GM18505 (cell line): ENCODE results near the gene SVBP.

Experiments
- ATAC-seq: cut with Tn5 transposase; IDR thresholded peaks from one replicate; pipeline ENCODE4 v1.9.1; 2021; ENCODE audit not compliant: unreplicated experiment
- POLR2A ChIP-seq: IDR thresholded peaks from 4 replicates; pipeline ENCODE4 v1.6.1; 2011; ENCODE audit warnings: borderline replicate concordance; ENCODE audit not compliant: insufficient read depth, insufficient read length; ENCODE audit errors: extremely low read depth

Gene SVBP

DNA sequence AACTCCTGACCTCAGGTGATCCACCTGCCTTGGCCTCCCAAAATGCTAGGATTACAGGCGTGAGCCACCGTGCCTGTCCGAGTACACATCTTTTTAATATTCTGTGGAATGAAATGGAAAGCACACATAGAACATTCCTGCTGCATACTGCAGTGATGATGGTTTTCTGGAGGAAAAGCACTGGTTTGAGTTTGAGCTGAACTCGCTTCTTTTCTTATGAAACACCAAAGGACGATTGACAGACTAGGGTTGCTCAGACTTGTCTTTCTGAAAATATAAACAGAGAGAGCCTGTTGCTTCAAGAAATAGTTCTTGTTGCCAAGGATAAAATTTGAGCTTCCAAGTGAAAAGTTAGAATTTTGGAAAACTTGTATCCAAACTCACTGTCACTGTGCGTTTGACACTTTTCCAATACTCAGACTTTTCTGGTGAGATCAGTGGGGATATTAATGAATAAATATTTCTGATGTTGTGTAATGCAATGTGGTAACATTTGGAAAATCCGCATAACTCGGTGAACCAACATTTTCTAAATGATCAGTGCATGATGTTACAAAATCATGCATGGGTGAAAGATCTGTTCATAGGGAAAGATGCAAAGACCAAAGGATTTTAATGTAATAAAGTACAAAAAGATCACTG, 15.2 kb downstream of the SVBP start:
- no peak for TF ChIP-seq POLR2A
- no peak for ATAC-seq

DNA sequence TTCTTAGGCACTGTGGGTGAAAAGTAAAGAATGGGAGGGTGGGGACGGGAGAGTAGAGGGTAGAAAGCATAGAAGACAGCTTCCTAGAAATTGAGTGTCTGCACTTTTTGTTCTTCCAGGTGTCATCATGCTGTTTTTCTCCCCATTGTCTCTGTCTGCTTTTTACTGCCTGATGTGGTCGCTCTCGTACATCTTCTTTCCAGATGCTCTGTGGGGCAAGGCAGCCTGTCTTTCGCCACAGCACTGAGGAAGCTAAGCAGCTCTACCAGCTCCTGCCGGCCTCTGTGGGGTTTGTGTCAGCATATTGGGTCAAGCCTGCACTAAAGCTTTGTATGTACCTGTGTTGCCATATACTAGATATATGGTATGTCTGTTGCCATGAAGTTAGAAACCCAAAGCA, 19.2 kb downstream of the SVBP start:
- no peak for ATAC-seq
- TF ChIP-seq POLR2A: no peak

DNA sequence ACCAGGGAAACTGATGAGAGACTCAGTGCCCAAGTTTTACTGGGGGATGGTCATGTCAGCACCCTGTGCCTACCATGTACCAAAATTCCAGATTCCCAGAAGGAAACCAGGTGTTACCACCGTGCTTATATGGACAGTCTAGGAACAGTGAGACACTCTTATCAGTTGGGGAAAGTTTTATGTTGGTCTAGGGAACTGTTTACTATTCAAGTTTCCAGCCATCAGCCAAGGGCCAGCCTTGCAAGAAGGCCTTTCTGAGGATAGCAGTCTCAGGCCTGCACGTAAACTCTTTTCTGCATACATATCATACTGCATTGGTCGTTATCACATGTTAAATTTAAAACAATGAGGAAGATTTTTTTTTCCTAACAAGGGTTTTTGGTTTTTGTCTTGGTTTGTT, 19.8 kb downstream of the SVBP start:
- no peak for ATAC-seq
- TF ChIP-seq POLR2A: no peak

DNA sequence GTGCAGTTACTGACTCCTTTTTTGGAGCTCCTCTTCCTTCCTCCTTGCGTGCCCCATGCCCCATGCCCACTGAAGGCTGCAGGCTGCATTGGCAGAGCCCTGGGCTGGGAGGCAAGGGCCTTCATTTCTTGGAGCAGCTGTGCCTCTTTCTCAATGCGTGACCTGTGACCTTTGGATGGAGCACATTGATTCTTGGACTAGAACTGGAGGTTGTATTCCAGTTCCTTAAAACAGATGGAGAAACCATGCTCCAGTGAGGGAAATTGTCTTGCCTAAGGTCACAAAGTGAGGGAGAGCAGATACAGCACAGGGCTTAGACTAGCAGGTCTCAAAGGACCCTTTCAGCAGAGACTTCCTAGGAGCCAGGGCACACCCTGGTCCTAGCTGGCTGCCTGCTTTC, 23.4 kb downstream of the SVBP start:
- no peak for ATAC-seq
- no peak for TF ChIP-seq POLR2A

DNA sequence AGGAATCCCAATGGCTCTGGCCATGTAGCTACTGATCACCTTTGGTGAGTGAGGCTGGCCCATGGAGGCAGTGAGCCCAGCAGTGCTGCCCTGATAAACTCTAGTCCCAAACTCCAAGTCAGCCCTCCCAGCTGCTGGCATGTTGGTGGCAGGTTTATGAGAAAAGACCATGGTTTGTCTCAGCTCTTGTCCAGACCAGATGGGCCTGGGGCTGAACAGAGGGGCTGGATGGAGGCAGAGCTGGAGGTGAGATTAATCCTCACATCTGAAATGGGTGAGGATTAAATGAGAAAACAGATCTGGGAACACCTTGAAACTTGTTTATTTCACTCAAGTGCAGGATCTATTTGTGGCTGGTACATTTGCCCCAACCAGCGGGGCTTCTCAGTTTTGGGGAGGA, 29.2 kb downstream of the SVBP start:
- no peak for ATAC-seq

DNA sequence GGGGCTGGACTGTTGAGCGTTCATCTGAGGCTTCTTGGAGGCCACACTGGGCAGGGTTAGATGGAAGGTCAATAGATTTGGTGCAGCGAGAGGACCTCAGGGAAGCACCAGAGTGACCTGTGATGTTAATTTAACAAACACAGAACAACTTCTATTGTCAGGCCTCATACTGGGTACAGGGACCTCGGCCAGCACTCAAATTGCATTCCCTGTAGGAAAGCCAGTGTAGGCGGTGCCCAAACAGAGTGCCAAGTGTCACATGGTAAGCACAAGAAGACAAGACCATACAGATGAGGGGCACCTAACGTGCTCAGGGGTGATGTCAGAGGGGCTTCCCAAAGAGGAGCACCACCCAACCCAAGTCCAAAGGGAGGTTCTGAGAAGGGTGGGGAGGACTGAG, 31.1 kb downstream of the SVBP start:
- no peak for TF ChIP-seq POLR2A
- no peak for ATAC-seq

More for the DNA sequence above, 29.2 kb downstream of the SVBP start:
- TF ChIP-seq POLR2A: no peak

DNA sequence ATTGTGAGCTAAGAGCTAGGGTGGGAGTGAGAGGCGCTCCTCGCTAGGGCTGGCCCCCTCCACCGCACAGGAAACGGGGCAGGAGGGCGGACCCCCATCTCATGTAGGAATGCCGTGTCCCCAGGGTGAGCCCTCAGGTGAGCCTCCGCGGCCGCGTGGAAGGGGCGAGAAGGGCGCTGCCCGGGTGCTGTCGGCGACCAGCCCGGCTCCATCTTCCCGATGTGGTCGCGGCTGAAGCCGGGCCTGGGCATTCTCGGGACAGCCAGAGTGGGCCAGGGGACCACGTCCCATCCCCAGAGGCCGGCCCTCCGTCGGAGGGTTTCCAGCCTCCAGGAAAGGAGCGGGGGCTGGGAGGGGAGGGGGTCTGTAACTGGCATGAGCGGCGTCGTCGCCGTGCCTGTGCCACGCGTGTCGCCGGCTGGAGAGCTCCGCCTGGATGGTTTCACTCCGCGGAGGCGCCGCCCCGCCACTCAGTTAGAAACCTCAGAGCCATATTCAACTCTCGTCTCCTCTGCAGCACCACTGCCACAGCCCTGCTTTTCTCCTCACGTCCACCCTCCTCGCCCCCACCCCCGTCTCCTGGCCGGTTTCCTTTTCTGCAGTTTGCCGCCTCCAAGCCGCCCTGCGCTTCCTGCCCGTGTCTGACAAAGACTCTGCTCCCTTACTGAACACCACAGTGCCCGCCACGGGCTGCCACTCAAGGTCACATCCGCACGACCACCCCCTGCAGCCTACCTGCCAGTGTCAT, 32.1 kb downstream of the SVBP start, which contains the start of gene TMEM269:
Gene TMEM269 (plus strand): TSS at position 46 of the 748 bp plus-strand sequence. CDS start 4,903 bp downstream, outside the sequence.
- no peak for ATAC-seq
- TF ChIP-seq POLR2A: no peak

DNA sequence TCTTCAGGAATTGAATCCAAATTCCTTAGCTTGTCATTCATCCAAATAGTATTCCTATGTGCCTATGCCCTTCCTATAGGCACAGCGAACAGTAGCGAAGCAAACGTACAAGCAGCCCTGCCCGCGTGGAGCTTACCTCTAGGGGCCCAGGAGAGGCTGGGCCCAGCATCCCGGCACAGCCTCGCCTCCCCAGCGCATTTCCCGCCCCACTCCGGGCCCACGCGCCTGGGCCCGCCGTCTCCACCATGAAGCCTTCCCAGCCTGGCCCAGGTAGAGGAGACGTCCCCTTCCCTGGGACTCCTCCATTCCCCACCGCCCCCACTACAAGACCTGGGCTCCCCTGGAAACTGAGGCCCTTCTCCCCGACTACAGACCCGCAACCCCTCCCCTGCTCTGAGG, 32.7 kb downstream of the SVBP start:
- no peak for TF ChIP-seq POLR2A
- no peak for ATAC-seq

DNA sequence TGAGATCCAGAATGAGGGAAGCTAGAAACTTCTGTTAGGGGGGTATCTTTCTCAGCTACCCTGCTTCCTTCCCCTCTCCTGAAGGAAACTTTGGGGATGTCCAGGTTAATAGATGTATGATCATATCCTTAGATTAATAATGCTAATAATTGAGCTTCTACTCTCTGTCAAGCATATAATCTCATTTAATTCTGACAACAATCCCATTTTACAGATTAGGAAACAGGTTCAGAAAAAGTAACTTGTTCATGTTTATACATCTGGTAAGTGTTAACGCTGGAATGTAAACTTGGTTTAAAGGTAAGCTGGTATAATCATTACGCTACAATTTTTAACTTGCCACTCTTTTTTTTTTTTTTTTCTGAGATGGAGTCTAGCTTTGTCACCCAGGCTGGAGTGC, 34.1 kb downstream of the SVBP start:
- TF ChIP-seq POLR2A: no peak
- no peak for ATAC-seq

DNA sequence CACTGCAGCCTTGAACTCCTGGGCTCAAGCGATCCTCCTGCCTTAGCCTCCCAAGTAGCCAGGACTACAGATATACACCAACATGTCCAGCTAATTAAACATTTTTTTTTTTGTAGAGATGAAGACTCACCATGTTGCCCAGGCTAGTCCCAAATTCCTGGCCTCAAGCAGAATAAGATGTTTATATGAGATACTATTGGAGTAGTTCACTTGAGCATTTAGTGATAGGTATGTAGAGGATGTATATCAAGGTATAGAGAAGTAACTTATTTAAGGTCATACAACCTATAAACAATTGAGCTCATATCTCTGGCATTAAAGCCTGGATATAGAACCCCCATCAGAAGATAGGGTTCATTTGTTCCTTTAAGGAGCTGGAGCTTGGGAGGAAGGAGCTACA, 37.0 kb downstream of the SVBP start:
- ATAC-seq: no peak
- no peak for TF ChIP-seq POLR2A

DNA sequence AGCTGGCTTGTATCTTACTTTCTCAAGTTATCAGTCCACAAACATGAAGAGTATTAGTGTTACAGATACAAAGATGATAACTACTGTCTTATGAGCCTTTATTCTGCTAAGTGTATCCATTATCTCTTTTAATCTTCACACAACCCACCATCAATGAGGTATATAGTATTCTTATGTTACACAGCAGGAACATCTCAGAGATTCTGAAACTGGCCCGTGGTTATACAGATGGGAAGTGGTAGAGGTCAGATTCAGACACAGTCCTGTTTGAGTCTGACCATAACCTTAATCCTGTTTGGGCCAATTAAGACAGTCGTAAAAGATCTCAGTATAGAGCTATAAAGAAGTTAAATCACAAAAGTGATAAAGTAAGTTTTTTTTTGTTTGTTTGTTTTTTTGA, 37.5 kb downstream of the SVBP start:
- no peak for ATAC-seq
- no peak for TF ChIP-seq POLR2A

DNA sequence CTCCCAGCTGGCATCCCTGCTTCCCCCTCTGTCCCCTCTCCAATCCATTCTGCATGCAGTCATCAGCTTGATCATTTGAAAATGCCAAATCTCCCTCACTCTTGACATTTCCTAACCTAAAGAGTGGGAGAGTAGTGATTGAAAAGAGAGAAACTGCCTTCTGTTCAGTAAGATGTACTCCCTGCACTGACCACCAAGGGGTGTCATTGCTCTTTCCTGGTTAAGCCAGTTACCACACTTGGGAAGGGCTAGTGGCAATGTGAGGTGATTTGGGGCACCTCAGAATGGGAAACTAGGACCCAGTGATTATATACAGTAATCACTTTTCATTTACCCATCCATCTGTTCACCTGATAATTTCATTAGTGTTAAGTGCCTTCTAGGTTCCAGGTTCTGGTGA, 39.3 kb downstream of the SVBP start:
- no peak for ATAC-seq
- TF ChIP-seq POLR2A: no peak

DNA sequence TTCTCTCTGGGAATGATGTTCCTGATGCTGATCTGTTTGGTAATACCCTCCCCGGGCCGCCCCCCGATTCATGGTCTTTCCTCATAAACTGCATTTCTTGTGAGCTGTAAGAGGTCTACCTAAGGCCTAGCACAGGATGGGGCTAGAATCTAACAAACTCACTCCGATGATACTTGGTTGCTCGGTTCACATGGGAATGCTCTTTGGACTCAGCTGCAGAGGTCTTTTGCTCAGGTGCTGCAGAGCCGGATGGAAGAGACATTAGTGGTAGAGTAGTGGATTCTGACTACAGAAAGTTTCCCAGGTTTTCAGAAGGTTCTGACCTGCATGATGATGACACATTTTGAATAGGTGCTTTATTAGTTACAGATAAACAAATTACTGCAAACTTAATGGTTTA, 40.7 kb downstream of the SVBP start:
- TF ChIP-seq POLR2A: no peak
- ATAC-seq: no peak

DNA sequence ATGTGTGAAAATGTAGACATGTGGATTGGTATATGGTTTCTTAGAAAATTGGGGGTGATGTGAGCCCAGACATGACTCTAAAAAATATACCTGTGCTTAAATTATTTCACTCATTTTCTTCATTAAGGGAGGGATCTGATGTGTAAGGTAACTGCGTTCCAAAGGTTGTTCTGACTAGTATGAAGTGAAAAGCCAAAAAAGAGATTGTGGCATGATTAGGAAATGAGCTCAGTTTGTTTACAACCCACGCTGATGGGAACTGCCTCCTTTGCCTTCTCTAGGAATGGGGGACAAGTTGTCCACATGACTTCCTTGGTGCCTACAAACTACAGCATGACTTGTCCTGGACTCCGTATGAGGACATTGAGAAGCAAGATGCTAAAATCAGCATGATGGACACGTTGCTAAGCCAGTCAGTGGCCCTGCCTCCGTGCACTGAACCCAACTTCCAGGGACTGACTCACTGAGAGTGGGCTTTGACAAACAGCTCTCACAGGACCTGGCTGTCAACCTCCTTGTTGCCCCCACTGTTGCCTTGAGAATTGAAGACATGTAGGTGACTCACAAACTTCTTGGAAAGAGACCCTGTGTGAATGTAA, 42.2 kb downstream of the SVBP start:
- no peak for ATAC-seq
- TF ChIP-seq POLR2A: no peak
